Heart right ventricle (tissue), 16 donors: ENCODE results near the gene IRAK3. TPM values are rescaled to one million over a fixed set of nuclear protein-coding genes. Genes with fewer than 3 reads are reported as not detected.
A peak's percentile ranks its signal among the peaks of the same experiment; 100 is the strongest.

Experiments used
- ATAC-seq, 8 donors: fragments of 200-7000 bp; cut with Tn5 transposase; one replicate each; pipeline ENCODE4 v1.9.1; 2020; ENCODE audit warnings: mild to moderate bottlenecking in 8 of 8, moderate library complexity in 8 of 8, moderate number of reproducible peaks in 1 of 8
- DNase-seq, 2 donors: peaks; one replicate each; pipeline ENCODE4 v3.0.0-alpha.2; 2020
- H3K27ac ChIP-seq, 10 donors: fragments of 200-600 bp; sonication (generic) in 2 of 10; one replicate each; pipeline versions ENCODE4 v1.5.0 to v1.8.0; 2020 to 2022; ENCODE audit warnings: mild to moderate bottlenecking in 3 of 10
- H3K27me3 ChIP-seq, 7 donors: fragments of 200-600 bp; one replicate each; pipeline ENCODE4 v1.8.0; 2021 to 2022; ENCODE audit warnings: mild to moderate bottlenecking in 2 of 7
- H3K36me3 ChIP-seq, 9 donors: fragments of 200-600 bp; sonication (generic) in 1 of 9; one replicate each; pipeline versions ENCODE4 v1.5.0 to v1.8.0; 2020 to 2022; ENCODE audit warnings: mild to moderate bottlenecking in 2 of 9
- H3K4me1 ChIP-seq, 9 donors: fragments of 200-600 bp; sonication (generic) in 1 of 9; one replicate each; pipeline versions ENCODE4 v1.5.0 to v1.8.0; 2020 to 2022; ENCODE audit warnings: mild to moderate bottlenecking in 4 of 9
- H3K4me3 ChIP-seq, 10 donors: fragments of 200-600 bp; sonication (generic) in 2 of 10; one replicate each; pipeline versions ENCODE4 v1.5.0 to v1.8.0; 2020 to 2022; ENCODE audit warnings: mild to moderate bottlenecking in 7 of 10, moderate library complexity in 2 of 10
- H3K9me3 ChIP-seq, 11 donors: fragments of 200-600 bp in 10 of 11; sonication (generic) in 2 of 11; one replicate each; pipeline versions ENCODE4 v1.5.0 to v1.8.0; 2013 to 2022; ENCODE audit warnings: mild to moderate bottlenecking in 2 of 11, control low read depth in 1 of 11, moderate library complexity in 1 of 11
- CTCF ChIP-seq, 9 donors: fragments of 200-600 bp; sonication (generic) in 2 of 9; IDR thresholded peaks; one replicate each; pipeline versions ENCODE4 v1.5.0 to v1.8.0; 2021 to 2022; ENCODE audit warnings: antibody characterized with exemption in 9 of 9, mild to moderate bottlenecking in 5 of 9, moderate library complexity in 1 of 9
- WGBS, 2 donors: extraction: QIAGEN DNeasy Blood & Tissue Kit; methylation state at CpG; one replicate each; pipeline ENCODE4 v1.1.7; 2013; ENCODE audit warnings: inconsistent platforms in 1 of 2; 5-methylcytosine and 5-hydroxymethylcytosine counted together
- intact Hi-C, 10 donors: fragments of 100-400 bp; cut with DNase I; formaldehyde crosslinking; loops; one replicate each; pipeline versions ENCODE4 v1.11.1 to v1.14.2; 2022
- polyA plus RNA-seq, 2 donors: library from polyadenylated mRNA; stranded (reverse); fragments of 200-250 nt; gene quantifications; one replicate each; pipeline ENCODE4 v1.2.3, GENCODE V29; 2013
- total RNA-seq, 10 donors: library from RNA; stranded (reverse); fragmentation: NEBNext Ultra II Directional in 3 of 10; extraction: Animal tissue kit (Norgen Biotek cat#: 25700) in 3 of 10; gene quantifications; one replicate each; pipeline versions ENCODE4 v1.2.1 to v1.2.4, GENCODE V29; 2021 to 2023
- donor health status: Arrhythmogenic right ventricular cardiomyopathy.
- donor health status: ischemic (EF 13 %, LVEDD 7.1; RV severe dilation, severe dysfunction).
- donor health status: healthy with polysubstance abuse.
- donor health status: DM: no; HTN: yes; CAD: no.
- donor health status: DM: no; HTN: no; CAD: no.
- donor health status: ischemic (EF 25% LVEDD 6.9; RV normal size, moderate dysfunction).
- donor health status: ischemic (EF 25% LVEDD 5.7; RV mildly dilated, moderate dysfunction).
- donor health status: healthy.
- donor health status: DM: yes; HTN: yes; CAD: no.
- donor health status: Ischemic cardiomyopathy.
- donor health status: ischemic (EF 35%, LVEDD 5.7; RV mildly dilated, moderate dysfunction).
- donor health status: nonischemic (EF 11% LVEDD 7.7; RV severe dilation, severe dysfunction).
- donor health status: DM: yes; HTN: yes; CAD: no.
- donor health status: PGD.
- donor health status: ischemic (EF 29% LVEDD 5.4; RV normal size, mild dysfunction).
- donor health status: nonischemic (EF 23%, LVEDD 6.1; RV moderate dilation, normal function).

Gene IRAK3
- total and polyA plus RNA-seq, 12 donors = 2.8 to 9.3 (median 4.3) TPM

GRCh38 chr12:66262737-66263136, 73.7 kb downstream of the IRAK3 start:
- H3K36me3 ChIP-seq = no peaks in the 10 kb centered on the region
- H3K4me1 ChIP-seq = peaks cover 0 to 5% (median 0%) of the 10 kb centered on the region in 9 donors
- no peak overlapping the region for H3K4me3 ChIP-seq
- intact Hi-C loops = loop anchor here in 2 of 10 donors (10.0 kb wide), 1 partner anchor 432 kb away; no protein-coding TSS in a partner anchor
- no peaks in the 10 kb centered on the region for H3K27me3 ChIP-seq
- TF ChIP-seq CTCF (IDR thresholded peaks at IDR 0.05) = no peak
- no peak for DNase-seq
- no peak for ATAC-seq
- no peak overlapping the region for H3K27ac ChIP-seq
- H3K9me3 ChIP-seq = no peaks in the 10 kb centered on the region

GRCh38 chr12:66268562-66268961, 79.5 kb downstream of the IRAK3 start:
- Histone ChIP-seq H3K4me1 (peaks cover 0 to 34% (median 0%) of the 10 kb centered on the region in 9 donors), H3K36me3 (no peaks in the 10 kb centered on the region), H3K9me3 (no peaks in the 10 kb centered on the region), H3K4me3 (peak overlapping the region in 1 of 10 donors; percentile 16), H3K27me3 (peaks cover 0 to 7% (median 0%) of the 10 kb centered on the region in 7 donors), H3K27ac (peak overlapping the region in 1 of 10 donors; percentile 82)
- peak in 2 of 8 donors; percentile 38 to 44 for ATAC-seq
- TF ChIP-seq CTCF (IDR thresholded peaks at IDR 0.05) = no peak
- intact Hi-C loops = loop anchor here in 3 of 10 donors (5.0 to 10.0 kb wide), 2 partner anchors 424 to 426 kb away; no protein-coding TSS in a partner anchor
- no peak for DNase-seq
- WGBS, 2 donors = 66 to 83% methylated on average over 3 of the region's 3 CpGs

- peaks cover 0 to 7% (median 0%) of the 10 kb centered on the region in 7 donors for H3K27me3 ChIP-seq
- H3K4me1 ChIP-seq = peaks cover 0 to 34% (median 0%) of the 10 kb centered on the region in 9 donors
- TF ChIP-seq CTCF (IDR thresholded peaks at IDR 0.05) = no peak
- H3K4me3 ChIP-seq = peak overlapping the region in 1 of 10 donors; percentile 16
- DNase-seq (no peak), ATAC-seq (no peak)
- intact Hi-C loops = loop anchor here in 3 of 10 donors (5.0 to 10.0 kb wide), 2 partner anchors 423 to 426 kb away; no protein-coding TSS in a partner anchor
- WGBS, 2 donors = 80 to 86% methylated on average over 6 of the region's 6 CpGs
- no peaks in the 10 kb centered on the region for H3K9me3 ChIP-seq
- H3K27ac ChIP-seq = peak overlapping the region in 1 of 10 donors; percentile 82
- no peaks in the 10 kb centered on the region for H3K36me3 ChIP-seq
Measured at GRCh38 chr12:66269142-66269541, 80.1 kb downstream of the IRAK3 start.

- no peak overlapping the region for H3K4me3 ChIP-seq
- WGBS, 2 donors = 67 to 73% methylated on average over 5 of the region's 5 CpGs
- DNase-seq (no peak), ATAC-seq (peak in 2 of 8 donors; percentile 30 to 58)
- H3K36me3 ChIP-seq = no peaks in the 10 kb centered on the region
- H3K9me3 ChIP-seq = no peaks in the 10 kb centered on the region
- H3K27ac ChIP-seq = peak overlapping the region in 1 of 10 donors; percentile 82
- peak; percentile 17 to 71 (median 59) for TF ChIP-seq CTCF (IDR thresholded peaks at IDR 0.05)
- peaks cover 0 to 34% (median 0%) of the 10 kb centered on the region in 9 donors for H3K4me1 ChIP-seq
- intact Hi-C loops = loop anchor here in 8 of 10 donors (5.0 to 10.0 kb wide), 5 partner anchors 135 to 425 kb away; no protein-coding TSS in a partner anchor
- H3K27me3 ChIP-seq = peaks cover 0 to 7% (median 0%) of the 10 kb centered on the region in 7 donors
Measured at GRCh38 chr12:66269757-66270383, 80.9 kb downstream of the IRAK3 start.
